GM12872 (cell line): ENCODE data around the gene ANKMY2.

ENCODE experiments used
- CTCF ChIP-seq: IDR thresholded peaks from 3 replicates; pipeline ENCODE4 v1.5.1; 2011; ENCODE audit warnings: low read depth, mild to moderate bottlenecking, low read length, moderate library complexity; ENCODE audit not compliant: insufficient read depth

The ANKMY2 gene

GRCh38 chr7:16652888-16653287, 7.3 kb upstream of the ANKMY2 start:
- TF ChIP-seq CTCF: no peak

GRCh38 chr7:16652240-16652583, 6.7 kb upstream of the ANKMY2 start:
- TF ChIP-seq CTCF: no peak

- TF ChIP-seq CTCF: no peak
These were observed 6.1 kb upstream of the ANKMY2 start for GRCh38 chr7:16651396-16652239.

GRCh38 chr7:16650266-16650665, 4.7 kb upstream of the ANKMY2 start:
- TF ChIP-seq CTCF: no peak

- no peak for TF ChIP-seq CTCF
These were observed 3.6 kb upstream of the ANKMY2 start for GRCh38 chr7:16649196-16649595.

GRCh38 chr7:16648551-16648950, 3.0 kb upstream of the ANKMY2 start:
- TF ChIP-seq CTCF: no peak

- no peak for TF ChIP-seq CTCF
These were observed 1.9 kb upstream of the ANKMY2 start for GRCh38 chr7:16647435-16647960.
